Mesothelial cell of epicardium (in vitro differentiated cells): ENCODE measurements around the gene MFSD2A. TPM values are rescaled to one million over a fixed set of nuclear protein-coding genes. Genes with fewer than 3 reads are reported as not detected.
"Not testable (repeated sequence)": the region's sequence is repeated elsewhere in the genome, so short reads cannot be mapped to it uniquely, and the experiment has no call there.

Source experiments
- DNase-seq, 2 experiments: peaks; one replicate each; pipeline ENCODE4 v3.0.0; 2021; ENCODE audit warnings: low spot score in 2 of 2; ENCODE audit not compliant: unreplicated experiment in 2 of 2
- H3K27ac Mint-ChIP-seq: 2 replicates; pipeline ENCODE4 v1.8.0; 2021; ENCODE audit warnings: mixed read lengths
- H3K27me3 Mint-ChIP-seq: 2 replicates; pipeline ENCODE4 v1.8.0; 2021; ENCODE audit warnings: low read depth, mixed read lengths
- H3K36me3 Mint-ChIP-seq: 2 replicates; pipeline ENCODE4 v1.8.0; 2021; ENCODE audit warnings: mixed read lengths
- H3K4me1 Mint-ChIP-seq: 2 replicates; pipeline ENCODE4 v1.8.0; 2021; ENCODE audit warnings: mixed read lengths
- H3K4me3 Mint-ChIP-seq: 2 replicates; pipeline ENCODE4 v1.8.0; 2021; ENCODE audit warnings: mild to moderate bottlenecking, moderate library complexity, mixed read lengths
- H3K9me3 Mint-ChIP-seq: 2 replicates; pipeline ENCODE4 v1.8.0; 2021; ENCODE audit warnings: mixed read lengths
- total RNA-seq: library from RNA; stranded (reverse); gene quantifications from 3 replicates; pipeline ENCODE4 v1.2.1, GENCODE V29; 2021
- TF ChIP-seq, protein P1 (sequence below): fragments of 200-600 bp; sonication (generic); IDR thresholded peaks from one replicate; pipeline ENCODE4 v1.5.0; 2021; ENCODE audit warnings: antibody characterized with exemption; ENCODE audit not compliant: unreplicated experiment

The MFSD2A gene
- total RNA-seq, 1 donor from 2014 or later = 6.1 TPM

DNA sequence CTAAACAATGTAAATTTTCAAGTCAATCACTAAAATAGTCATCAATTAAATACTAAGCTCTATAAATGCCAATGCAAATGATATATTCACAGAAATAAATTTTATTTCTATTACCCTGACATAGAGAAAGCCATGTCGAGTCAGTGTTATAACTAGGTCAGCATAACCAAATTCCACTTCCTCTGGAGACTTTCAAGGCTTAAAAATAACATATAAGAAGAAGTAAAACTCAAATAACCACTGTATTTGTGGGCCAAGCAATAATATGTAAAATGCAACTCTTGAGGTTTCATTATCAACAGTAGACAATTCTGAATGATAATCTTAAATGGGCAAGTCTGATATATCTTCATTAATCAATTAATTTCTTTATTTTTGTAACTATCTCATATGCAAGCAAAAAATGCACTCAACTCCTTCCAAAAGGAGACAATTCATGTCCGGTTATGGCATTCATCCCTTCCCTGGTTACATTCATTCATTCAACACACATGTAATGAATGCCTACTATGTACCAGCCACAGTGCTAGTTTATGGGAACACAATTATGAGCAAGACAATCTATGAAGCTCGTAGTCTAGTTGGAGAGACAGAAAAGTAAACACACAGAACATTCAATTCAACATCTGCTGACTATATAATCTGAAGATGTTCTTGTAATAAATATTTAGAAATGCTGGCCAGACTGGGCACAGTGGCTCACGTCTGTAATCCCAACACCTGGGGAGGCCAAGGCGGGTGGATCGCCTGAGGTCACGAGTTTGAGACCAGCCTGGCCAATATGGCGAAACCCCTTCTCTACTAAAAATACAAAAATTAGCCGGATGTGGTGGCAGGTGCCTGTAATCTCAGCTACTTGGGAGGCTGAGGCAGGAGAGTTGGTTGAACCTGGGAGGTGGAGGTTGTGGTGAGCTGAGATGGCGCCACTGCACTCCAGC is 48.5 kb downstream of the MFSD2A start:
- TF ChIP-seq, protein P1, sequence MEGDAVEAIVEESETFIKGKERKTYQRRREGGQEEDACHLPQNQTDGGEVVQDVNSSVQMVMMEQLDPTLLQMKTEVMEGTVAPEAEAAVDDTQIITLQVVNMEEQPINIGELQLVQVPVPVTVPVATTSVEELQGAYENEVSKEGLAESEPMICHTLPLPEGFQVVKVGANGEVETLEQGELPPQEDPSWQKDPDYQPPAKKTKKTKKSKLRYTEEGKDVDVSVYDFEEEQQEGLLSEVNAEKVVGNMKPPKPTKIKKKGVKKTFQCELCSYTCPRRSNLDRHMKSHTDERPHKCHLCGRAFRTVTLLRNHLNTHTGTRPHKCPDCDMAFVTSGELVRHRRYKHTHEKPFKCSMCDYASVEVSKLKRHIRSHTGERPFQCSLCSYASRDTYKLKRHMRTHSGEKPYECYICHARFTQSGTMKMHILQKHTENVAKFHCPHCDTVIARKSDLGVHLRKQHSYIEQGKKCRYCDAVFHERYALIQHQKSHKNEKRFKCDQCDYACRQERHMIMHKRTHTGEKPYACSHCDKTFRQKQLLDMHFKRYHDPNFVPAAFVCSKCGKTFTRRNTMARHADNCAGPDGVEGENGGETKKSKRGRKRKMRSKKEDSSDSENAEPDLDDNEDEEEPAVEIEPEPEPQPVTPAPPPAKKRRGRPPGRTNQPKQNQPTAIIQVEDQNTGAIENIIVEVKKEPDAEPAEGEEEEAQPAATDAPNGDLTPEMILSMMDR = no peak
- peaks cover 17% of the 10 kb centered on the region for H3K4me1 Mint-ChIP-seq
- H3K36me3 Mint-ChIP-seq = no peaks in the 10 kb centered on the region
- no peaks in the 10 kb centered on the region for H3K27me3 Mint-ChIP-seq
- H3K9me3 Mint-ChIP-seq = peaks cover 19% of the 10 kb centered on the region
- no peak overlapping the region for H3K27ac Mint-ChIP-seq
- DNase-seq = no peak
- no peak overlapping the region for H3K4me3 Mint-ChIP-seq

GRCh38 chr1:40004857-40005256 is 49.9 kb downstream of the MFSD2A start:
- DNase-seq = no peak
- TF ChIP-seq, protein P1 = no peak
- H3K9me3 Mint-ChIP-seq = peaks cover 19% of the 10 kb centered on the region
- no peaks in the 10 kb centered on the region for H3K36me3 Mint-ChIP-seq
- peak overlapping the region; percentile 94 for H3K27ac Mint-ChIP-seq
- H3K27me3 Mint-ChIP-seq = no peaks in the 10 kb centered on the region
- no peak overlapping the region for H3K4me3 Mint-ChIP-seq
- peaks cover 17% of the 10 kb centered on the region for H3K4me1 Mint-ChIP-seq

GRCh38 chr1:40007481-40008034 is 52.6 kb downstream of the MFSD2A start:
- not testable (repeated sequence) for H3K27me3 Mint-ChIP-seq, H3K36me3 Mint-ChIP-seq, DNase-seq, H3K27ac Mint-ChIP-seq, H3K4me3 Mint-ChIP-seq
- H3K9me3 Mint-ChIP-seq = peaks cover 28% of the 10 kb centered on the region
- peaks cover 17% of the 10 kb centered on the region for H3K4me1 Mint-ChIP-seq

DNA sequence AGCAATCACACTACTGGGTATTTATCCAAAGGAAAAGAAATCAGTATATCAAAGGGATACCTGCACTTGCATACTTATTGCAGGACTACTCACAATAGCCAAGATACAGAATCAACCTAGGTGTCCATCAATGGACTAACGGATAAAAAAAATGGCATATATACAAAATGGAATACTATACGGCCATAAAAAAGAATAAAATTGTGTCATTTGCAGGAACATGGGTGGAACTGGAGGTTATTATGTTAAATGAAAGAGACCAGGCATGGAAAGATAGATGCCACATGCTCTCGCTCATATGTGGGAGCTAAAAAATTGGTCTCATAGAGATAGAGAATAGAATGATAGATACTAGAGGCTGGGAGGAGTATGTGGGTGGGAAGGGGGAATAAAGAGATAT is 56.3 kb downstream of the MFSD2A start:
- Mint-ChIP-seq H3K4me1 (no peaks in the 10 kb centered on the region), H3K27ac (no peak overlapping the region), H3K4me3 (no peak overlapping the region), H3K36me3 (no peaks in the 10 kb centered on the region), H3K9me3 (peaks cover 12% of the 10 kb centered on the region), H3K27me3 (peaks cover 4% of the 10 kb centered on the region)
- DNase-seq = no peak
- TF ChIP-seq, protein P1 = no peak

DNA sequence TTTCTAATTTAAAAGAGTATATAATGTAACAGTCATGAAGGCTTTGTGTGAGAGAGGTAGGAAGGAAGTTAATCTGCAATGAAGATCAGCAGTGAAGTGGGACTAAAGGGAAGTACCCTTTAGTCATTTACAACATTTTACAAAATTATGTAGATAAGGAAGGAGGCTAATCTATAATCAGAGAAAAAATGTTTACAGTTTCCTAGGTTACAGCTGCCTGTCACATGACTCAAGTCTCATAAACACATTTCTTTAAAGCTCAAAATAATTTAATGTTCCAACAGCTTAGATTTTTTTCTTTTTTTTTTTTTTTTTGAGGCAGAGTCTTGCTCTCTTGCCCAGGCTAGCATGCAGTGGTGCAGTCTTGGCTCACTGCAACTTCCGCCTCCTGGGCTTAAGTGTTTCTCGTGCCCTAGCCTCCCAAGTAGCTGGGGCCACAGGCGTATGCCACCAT is 59.3 kb downstream of the MFSD2A start:
- Mint-ChIP-seq H3K9me3 (peaks cover 14% of the 10 kb centered on the region), H3K27ac (no peak overlapping the region), H3K4me3 (no peak overlapping the region), H3K27me3 (peaks cover 6% of the 10 kb centered on the region), H3K4me1 (no peaks in the 10 kb centered on the region), H3K36me3 (no peaks in the 10 kb centered on the region)
- no peak for DNase-seq
- TF ChIP-seq, protein P1 = no peak
